SK-N-SH treated with all-trans-retinoic acid at 6 μM for 48 hours (cell line): ENCODE data around the gene KRTAP9-7.

Experiments
- ATAC-seq: fragments of 200-7000 bp; cut with Tn5 transposase; 3 replicates; pipeline ENCODE4 v1.9.1; 2020; ENCODE audit warnings: mild to moderate bottlenecking, moderate library complexity
- BACH2 ChIP-seq: fragments of 250-450 bp; sonication (Bioruptor Pico); IDR thresholded peaks from 2 replicates; pipeline ENCODE4 v1.9.0; 2021; ENCODE audit warnings: mild to moderate bottlenecking, borderline replicate concordance
- CSDC2 ChIP-seq: fragments of 250-450 bp; sonication (Bioruptor Pico); IDR thresholded peaks from 2 replicates; pipeline ENCODE4 v1.5.0; 2020; ENCODE audit warnings: mild to moderate bottlenecking, moderate library complexity
- CSRNP3 ChIP-seq: fragments of 250-450 bp; sonication (Bioruptor Pico); IDR thresholded peaks from 2 replicates; pipeline ENCODE4 v1.5.1; 2021; ENCODE audit warnings: mild to moderate bottlenecking, moderate library complexity
- ESRRG ChIP-seq: fragments of 250-450 bp; sonication (Bioruptor Pico); IDR thresholded peaks from 2 replicates; pipeline ENCODE4 v1.6.1; 2021; ENCODE audit warnings: mild to moderate bottlenecking
- GLIS3 ChIP-seq: fragments of 250-450 bp; sonication (Bioruptor Pico); IDR thresholded peaks from 2 replicates; pipeline ENCODE4 v1.5.0; 2020; ENCODE audit warnings: mild to moderate bottlenecking, moderate library complexity
- ISL1 ChIP-seq: fragments of 250-450 bp; sonication (Bioruptor Pico); IDR thresholded peaks from 2 replicates; pipeline ENCODE4 v2.1.2; 2022; ENCODE audit warnings: mild to moderate bottlenecking, moderate library complexity
- OSR1 ChIP-seq: fragments of 250-450 bp; sonication (Bioruptor Pico); IDR thresholded peaks from 2 replicates; pipeline ENCODE4 v1.8.0; 2022; ENCODE audit warnings: moderate library complexity, mild to moderate bottlenecking, inconsistent platforms
- PPARA ChIP-seq: fragments of 250-450 bp; sonication (Bioruptor Pico); IDR thresholded peaks from 2 replicates; pipeline ENCODE4 v1.5.0; 2020; ENCODE audit warnings: mild to moderate bottlenecking, borderline replicate concordance
- RARB ChIP-seq: fragments of 250-450 bp; sonication (Bioruptor Pico); IDR thresholded peaks from 2 replicates; pipeline ENCODE4 v1.8.0; 2021; ENCODE audit warnings: mild to moderate bottlenecking, moderate library complexity
- SNAI2 ChIP-seq: fragments of 250-450 bp; sonication (Bioruptor Pico); IDR thresholded peaks from 2 replicates; pipeline ENCODE4 v1.5.0; 2020; ENCODE audit warnings: mild to moderate bottlenecking, moderate library complexity
- TCF4 ChIP-seq: fragments of 250-450 bp; sonication (Bioruptor Pico); IDR thresholded peaks from 2 replicates; pipeline ENCODE4 v1.8.0; 2021; ENCODE audit warnings: mild to moderate bottlenecking, moderate library complexity, borderline replicate concordance
- TOX ChIP-seq: fragments of 250-450 bp; sonication (Bioruptor Pico); IDR thresholded peaks from 2 replicates; pipeline ENCODE4 v1.8.0; 2021; ENCODE audit warnings: mild to moderate bottlenecking, moderate library complexity, borderline replicate concordance
- TSHZ2 ChIP-seq: fragments of 250-450 bp; sonication (Bioruptor Pico); IDR thresholded peaks from 2 replicates; pipeline ENCODE4 v1.5.0; 2020; ENCODE audit warnings: mild to moderate bottlenecking, moderate library complexity
- ZC3H10 ChIP-seq: fragments of 250-450 bp; sonication (Bioruptor Pico); IDR thresholded peaks from 2 replicates; pipeline ENCODE4 v1.5.1; 2021; ENCODE audit warnings: mild to moderate bottlenecking, moderate library complexity
- ZFP3 ChIP-seq: fragments of 250-450 bp; sonication (Bioruptor Pico); IDR thresholded peaks from 2 replicates; pipeline ENCODE4 v1.5.0; 2020; ENCODE audit warnings: mild to moderate bottlenecking, moderate library complexity
- ZFP30 ChIP-seq: fragments of 450-650 bp; formaldehyde crosslinking; IDR thresholded peaks from 2 replicates; pipeline ENCODE4 v1.5.0; 2022; ENCODE audit warnings: mild to moderate bottlenecking, moderate library complexity
- ZNF565 ChIP-seq: fragments of 450-650 bp; formaldehyde crosslinking; conservative IDR thresholded peaks from 2 replicates; pipeline ENCODE4 v1.5.0; 2020; ENCODE audit warnings: low read depth, mild to moderate bottlenecking, moderate library complexity
- ZNF70 ChIP-seq: fragments of 450-650 bp; formaldehyde crosslinking; IDR thresholded peaks from 2 replicates; pipeline ENCODE4 v1.5.0; 2020; ENCODE audit warnings: mild to moderate bottlenecking, moderate library complexity
- ZNF8 ChIP-seq: fragments of 450-650 bp; formaldehyde crosslinking; IDR thresholded peaks from 2 replicates; pipeline ENCODE4 v1.5.0; 2020; ENCODE audit warnings: mild to moderate bottlenecking, moderate library complexity
- TF ChIP-seq, protein P1 (sequence below): fragments of 250-450 bp; sonication (Bioruptor Pico); IDR thresholded peaks from 2 replicates; pipeline ENCODE4 v1.8.0; 2020; ENCODE audit warnings: mild to moderate bottlenecking, moderate library complexity, borderline replicate concordance
- TF ChIP-seq, protein P2 (sequence below): fragments of 250-450 bp; sonication (Bioruptor Pico); IDR thresholded peaks from 2 replicates; pipeline ENCODE4 v1.5.1; 2020; ENCODE audit warnings: low read depth, mild to moderate bottlenecking, moderate library complexity

Gene KRTAP9-7

GRCh38 chr17:41315204-41315794 is 39.8 kb downstream of the KRTAP9-7 start, which contains the start of gene KRTAP17-1:
Gene KRTAP17-1 (minus strand): TSS chr17:41315710. CDS start chr17:41315650, 60 bp downstream.
- no peak for TF ChIP-seq ZNF565 (CRISPR knock-in tag)
- TF ChIP-seq ZNF8 (CRISPR knock-in tag), result no peak
- no peak for TF ChIP-seq SNAI2 (CRISPR knock-in tag)
- TF ChIP-seq, protein P1, sequence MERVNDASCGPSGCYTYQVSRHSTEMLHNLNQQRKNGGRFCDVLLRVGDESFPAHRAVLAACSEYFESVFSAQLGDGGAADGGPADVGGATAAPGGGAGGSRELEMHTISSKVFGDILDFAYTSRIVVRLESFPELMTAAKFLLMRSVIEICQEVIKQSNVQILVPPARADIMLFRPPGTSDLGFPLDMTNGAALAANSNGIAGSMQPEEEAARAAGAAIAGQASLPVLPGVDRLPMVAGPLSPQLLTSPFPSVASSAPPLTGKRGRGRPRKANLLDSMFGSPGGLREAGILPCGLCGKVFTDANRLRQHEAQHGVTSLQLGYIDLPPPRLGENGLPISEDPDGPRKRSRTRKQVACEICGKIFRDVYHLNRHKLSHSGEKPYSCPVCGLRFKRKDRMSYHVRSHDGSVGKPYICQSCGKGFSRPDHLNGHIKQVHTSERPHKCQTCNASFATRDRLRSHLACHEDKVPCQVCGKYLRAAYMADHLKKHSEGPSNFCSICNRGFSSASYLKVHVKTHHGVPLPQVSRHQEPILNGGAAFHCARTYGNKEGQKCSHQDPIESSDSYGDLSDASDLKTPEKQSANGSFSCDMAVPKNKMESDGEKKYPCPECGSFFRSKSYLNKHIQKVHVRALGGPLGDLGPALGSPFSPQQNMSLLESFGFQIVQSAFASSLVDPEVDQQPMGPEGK (CRISPR knock-in tag), result no peak
- TF ChIP-seq TOX (CRISPR knock-in tag), result no peak
- TF ChIP-seq PPARA (CRISPR knock-in tag), result no peak
- TF ChIP-seq ESRRG (CRISPR knock-in tag), result no peak
- TF ChIP-seq CSRNP3, result no peak
- TF ChIP-seq ZFP30, result no peak
- TF ChIP-seq GLIS3 (CRISPR knock-in tag), result no peak
- TF ChIP-seq OSR1, result no peak
- TF ChIP-seq RARB (CRISPR knock-in tag), result no peak
- no peak for TF ChIP-seq CSDC2 (CRISPR knock-in tag)
- no peak for TF ChIP-seq ZNF70 (CRISPR knock-in tag)
- TF ChIP-seq, protein P2, sequence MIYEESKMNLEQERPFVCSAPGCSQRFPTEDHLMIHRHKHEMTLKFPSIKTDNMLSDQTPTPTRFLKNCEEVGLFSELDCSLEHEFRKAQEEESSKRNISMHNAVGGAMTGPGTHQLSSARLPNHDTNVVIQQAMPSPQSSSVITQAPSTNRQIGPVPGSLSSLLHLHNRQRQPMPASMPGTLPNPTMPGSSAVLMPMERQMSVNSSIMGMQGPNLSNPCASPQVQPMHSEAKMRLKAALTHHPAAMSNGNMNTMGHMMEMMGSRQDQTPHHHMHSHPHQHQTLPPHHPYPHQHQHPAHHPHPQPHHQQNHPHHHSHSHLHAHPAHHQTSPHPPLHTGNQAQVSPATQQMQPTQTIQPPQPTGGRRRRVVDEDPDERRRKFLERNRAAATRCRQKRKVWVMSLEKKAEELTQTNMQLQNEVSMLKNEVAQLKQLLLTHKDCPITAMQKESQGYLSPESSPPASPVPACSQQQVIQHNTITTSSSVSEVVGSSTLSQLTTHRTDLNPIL, result no peak
- no peak for TF ChIP-seq ZFP3
- TF ChIP-seq, all 23 proteins: peak for 0
- no peak for ATAC-seq

GRCh38 chr17:41315814-41316445 is 40.4 kb downstream of the KRTAP9-7 start:
- TF ChIP-seq ZNF8 (CRISPR knock-in tag), result no peak
- no peak for TF ChIP-seq OSR1
- no peak for TF ChIP-seq CSRNP3
- TF ChIP-seq TSHZ2 (CRISPR knock-in tag), result no peak
- no peak for TF ChIP-seq TCF4 (CRISPR knock-in tag)
- no peak for TF ChIP-seq ZFP30
- TF ChIP-seq ESRRG (CRISPR knock-in tag), result no peak
- no peak for TF ChIP-seq BACH2
- TF ChIP-seq CSDC2 (CRISPR knock-in tag), result no peak
- TF ChIP-seq ZNF70 (CRISPR knock-in tag), result no peak
- TF ChIP-seq ZFP3, result no peak
- TF ChIP-seq SNAI2 (CRISPR knock-in tag), result no peak
- TF ChIP-seq ISL1 (CRISPR knock-in tag), result no peak
- TF ChIP-seq RARB (CRISPR knock-in tag), result no peak
- no peak for ATAC-seq

DNA sequence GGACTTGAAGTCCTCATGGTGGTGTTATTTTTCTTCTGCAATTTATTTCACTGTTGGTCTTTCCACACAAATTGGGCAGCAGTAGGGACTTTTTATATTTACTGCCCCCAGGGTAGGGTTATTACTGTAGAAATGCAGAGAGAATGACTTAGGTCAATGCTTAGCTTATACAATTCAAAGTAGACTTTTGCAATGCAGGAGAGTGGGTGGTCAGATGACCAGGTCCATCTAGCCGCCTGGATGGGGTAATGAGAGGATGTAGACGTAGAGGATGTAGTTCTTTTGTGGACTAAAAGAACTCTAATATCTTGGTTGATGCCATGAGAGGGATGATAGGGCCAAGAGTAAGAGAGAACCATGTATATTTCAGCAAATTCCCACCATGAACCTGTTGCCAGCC is 42.7 kb downstream of the KRTAP9-7 start:
- no peak for ATAC-seq
- no peak for TF ChIP-seq OSR1
- TF ChIP-seq TCF4 (CRISPR knock-in tag), result no peak
- no peak for TF ChIP-seq ZC3H10
- TF ChIP-seq BACH2, result no peak
- no peak for TF ChIP-seq ISL1 (CRISPR knock-in tag)
- TF ChIP-seq ZFP30, result no peak
- TF ChIP-seq TSHZ2 (CRISPR knock-in tag), result no peak
- no peak for TF ChIP-seq ESRRG (CRISPR knock-in tag)
- TF ChIP-seq TOX (CRISPR knock-in tag), result no peak
- no peak for TF ChIP-seq PPARA (CRISPR knock-in tag)
- no peak for TF ChIP-seq SNAI2 (CRISPR knock-in tag)
- no peak for TF ChIP-seq ZFP3
- TF ChIP-seq ZNF8 (CRISPR knock-in tag), result no peak
- TF ChIP-seq, protein P1 (CRISPR knock-in tag), result no peak
- no peak for TF ChIP-seq ZNF70 (CRISPR knock-in tag)
